ENCODE measurements around the gene PAIP2B.
"Not testable (repeated sequence)": the region's sequence is repeated elsewhere in the genome, so short reads cannot be mapped to it uniquely, and the experiment has no call there.

Gene PAIP2B

DNA sequence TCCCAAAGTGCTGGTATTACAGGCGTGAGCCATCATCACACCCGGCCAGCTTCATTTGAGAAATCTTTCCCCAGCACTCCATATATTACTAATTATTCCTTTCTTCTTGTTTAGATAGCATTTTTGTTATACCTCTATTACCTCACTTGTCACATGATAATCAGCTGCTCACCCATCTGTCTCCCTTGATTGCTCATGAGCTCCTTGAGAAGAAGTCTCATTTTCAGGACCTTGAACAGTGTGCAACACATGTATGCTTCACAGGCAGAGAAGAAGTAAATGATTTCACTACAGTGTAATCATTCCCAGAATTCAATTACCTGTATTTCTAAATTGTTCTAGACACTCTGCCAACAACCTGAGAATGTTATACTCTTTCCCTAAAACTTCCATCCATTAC, 6.2 kb downstream of the PAIP2B start:
- in situ Hi-C loops (cut with MboI; ENCODE audit: low sequenced_read_pairs) = no loop called here

DNA sequence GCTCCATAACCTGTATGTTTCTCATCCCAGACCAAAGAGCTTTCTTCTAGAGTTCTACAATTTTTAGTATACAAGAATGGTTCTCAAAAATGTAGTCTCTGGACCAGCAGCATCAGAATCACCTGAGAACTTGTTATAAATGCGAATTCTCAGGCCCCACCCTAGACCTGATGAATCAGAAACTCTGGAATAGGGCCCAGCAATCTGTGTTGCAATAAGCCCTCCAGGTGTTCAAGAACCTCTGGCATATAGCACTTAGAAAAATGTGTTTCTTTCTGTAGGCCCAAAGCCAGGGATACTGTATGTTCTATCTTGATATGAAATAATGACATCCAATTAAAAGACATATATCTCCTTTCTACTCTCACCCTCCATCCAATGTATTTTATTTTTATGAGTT, 10.4 kb downstream of the PAIP2B start:
- in situ Hi-C loops (cut with MboI; ENCODE audit: low sequenced_read_pairs) = no loop called here

DNA sequence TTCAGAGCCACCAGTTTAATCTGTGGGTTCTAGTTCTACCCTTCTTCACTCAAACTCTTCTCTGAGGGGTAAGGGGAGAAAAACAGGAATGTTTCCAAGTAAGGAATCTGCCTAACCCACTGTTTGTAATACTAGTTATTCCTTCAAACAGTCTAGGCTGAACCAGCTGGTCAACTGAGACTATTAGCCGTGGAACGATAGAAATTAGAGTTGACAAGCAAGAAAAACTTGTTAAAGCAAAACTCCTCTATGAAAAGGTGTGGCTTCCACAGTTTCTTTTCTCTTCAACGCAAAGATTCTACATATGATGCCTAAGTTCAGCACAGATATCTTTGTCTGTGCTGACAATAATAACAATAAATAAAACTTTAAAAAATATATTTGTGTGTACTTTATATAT, 11.5 kb downstream of the PAIP2B start:
- in situ Hi-C loops (cut with MboI; ENCODE audit: low sequenced_read_pairs) = no loop called here

DNA sequence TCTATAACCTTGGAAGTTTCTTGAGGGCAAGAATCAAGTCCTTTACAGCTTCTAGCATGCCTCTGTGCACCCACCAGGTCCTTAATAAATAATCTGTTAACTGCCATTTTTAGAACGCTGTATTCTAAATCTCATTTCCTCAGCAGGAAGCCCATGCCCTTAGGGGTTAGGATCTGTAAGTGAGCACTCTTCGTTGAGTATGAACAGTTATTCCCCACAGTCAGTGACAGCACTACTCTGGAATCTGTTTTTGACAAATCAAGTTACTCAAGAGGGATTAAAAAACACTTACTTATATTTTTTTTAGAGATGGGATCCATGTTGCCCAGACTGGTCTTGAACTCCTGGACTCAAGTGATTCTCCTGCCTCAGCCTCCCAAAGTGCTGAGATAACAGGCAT, 14.6 kb downstream of the PAIP2B start:
- in situ Hi-C loops (cut with MboI; ENCODE audit: low sequenced_read_pairs) = no loop called here

DNA sequence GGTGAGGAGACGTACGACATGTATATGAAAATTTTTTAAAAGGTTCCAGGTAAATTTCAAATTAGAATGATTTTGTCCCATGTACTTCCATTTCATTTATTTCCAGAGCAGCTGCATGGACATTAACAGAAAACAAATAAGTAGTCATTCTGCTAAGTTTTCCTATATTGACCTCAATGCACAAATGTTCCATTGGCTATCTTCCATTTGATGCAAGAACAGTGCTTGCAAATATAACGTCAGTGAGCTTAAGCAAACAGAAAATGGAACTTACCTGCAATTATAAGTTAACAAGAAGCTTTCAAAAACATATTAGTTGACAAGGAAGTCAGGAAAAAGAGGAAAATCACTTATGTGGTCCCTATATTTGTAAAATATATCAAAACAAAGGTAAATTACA, 16.6 kb downstream of the PAIP2B start:
- in situ Hi-C loops (cut with MboI; ENCODE audit: low sequenced_read_pairs) = no loop called here

DNA sequence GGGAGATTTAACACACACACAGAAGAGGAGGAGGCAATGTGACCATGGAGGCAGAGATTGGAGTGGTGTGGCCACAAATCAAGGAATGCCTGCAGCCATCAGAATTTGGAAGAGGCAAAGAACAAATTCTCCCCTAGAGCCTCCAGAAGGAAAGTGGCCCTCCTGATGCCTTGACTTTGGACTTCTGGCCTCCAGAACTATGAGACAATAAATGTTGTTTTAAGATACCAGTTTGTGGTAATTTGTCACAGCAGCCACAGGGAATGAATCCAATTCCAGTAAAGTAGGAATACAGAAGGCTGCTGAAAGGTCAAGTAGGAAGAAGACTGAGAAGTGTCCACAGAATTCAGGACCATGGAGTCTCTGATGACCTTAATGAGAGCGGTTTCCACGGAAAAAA, 18.1 kb downstream of the PAIP2B start:
- in situ Hi-C loops (cut with MboI; ENCODE audit: low sequenced_read_pairs) = no loop called here

DNA sequence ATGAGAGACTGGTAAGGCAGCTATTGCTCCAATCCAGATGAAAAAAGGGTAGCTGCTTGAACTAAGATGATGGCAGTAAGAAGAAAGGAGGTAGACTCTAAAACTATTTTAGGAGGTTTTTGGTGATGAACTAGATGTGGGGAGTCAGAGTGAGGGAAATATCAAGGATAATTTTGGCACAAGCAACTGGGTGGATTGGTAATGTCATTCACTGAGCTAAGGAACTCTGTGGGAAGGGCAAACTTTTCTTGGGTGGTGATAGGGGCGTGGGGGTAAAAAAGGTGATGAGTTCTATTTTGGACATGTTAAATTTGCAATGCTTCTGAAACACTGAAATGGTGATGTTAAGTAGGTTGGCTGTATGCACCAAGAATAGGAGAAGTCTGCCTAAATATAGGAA, 19.3 kb downstream of the PAIP2B start:
- in situ Hi-C loops (cut with MboI; ENCODE audit: low sequenced_read_pairs) = no loop called here

DNA sequence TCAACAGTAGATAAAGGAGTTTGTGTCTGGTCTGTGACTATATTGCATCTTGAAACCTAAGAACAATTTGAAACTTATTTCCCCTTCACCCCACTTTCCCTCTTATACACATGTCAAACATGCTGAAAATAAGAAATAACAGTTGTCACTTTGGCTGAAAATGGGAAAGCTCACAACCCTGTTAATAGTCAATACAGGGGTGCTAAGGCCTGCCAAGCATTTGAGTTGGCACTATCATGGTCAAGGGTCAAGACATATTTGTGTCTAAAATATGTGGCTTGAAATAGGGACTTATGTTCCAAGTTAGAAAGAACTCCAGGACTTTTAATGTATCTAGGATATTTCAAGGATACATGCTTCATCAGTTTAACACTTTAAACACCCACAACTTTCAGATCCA, 20.6 kb downstream of the PAIP2B start:
- in situ Hi-C loops (cut with MboI; ENCODE audit: low sequenced_read_pairs) = no loop called here

DNA sequence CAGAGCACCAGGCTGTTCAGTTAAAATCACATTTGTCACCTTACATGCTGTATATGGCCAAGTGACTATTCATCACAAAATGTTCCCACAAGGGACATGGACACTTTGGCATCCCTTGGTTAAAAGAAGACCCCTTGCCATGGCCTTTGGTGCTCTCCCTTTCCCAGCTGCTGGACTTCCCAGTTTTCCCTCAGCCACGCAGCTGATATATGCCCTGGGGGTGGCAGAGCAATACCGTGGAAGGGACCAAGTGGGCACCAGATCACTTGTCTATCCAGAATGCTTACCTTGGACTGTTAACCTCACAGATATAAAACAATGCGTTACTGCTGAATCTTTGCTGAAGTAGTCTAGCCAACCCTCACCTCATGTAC, 35.3 kb downstream of the PAIP2B start:
- in situ Hi-C loops (cut with MboI; ENCODE audit: low sequenced_read_pairs) = no loop called here

DNA sequence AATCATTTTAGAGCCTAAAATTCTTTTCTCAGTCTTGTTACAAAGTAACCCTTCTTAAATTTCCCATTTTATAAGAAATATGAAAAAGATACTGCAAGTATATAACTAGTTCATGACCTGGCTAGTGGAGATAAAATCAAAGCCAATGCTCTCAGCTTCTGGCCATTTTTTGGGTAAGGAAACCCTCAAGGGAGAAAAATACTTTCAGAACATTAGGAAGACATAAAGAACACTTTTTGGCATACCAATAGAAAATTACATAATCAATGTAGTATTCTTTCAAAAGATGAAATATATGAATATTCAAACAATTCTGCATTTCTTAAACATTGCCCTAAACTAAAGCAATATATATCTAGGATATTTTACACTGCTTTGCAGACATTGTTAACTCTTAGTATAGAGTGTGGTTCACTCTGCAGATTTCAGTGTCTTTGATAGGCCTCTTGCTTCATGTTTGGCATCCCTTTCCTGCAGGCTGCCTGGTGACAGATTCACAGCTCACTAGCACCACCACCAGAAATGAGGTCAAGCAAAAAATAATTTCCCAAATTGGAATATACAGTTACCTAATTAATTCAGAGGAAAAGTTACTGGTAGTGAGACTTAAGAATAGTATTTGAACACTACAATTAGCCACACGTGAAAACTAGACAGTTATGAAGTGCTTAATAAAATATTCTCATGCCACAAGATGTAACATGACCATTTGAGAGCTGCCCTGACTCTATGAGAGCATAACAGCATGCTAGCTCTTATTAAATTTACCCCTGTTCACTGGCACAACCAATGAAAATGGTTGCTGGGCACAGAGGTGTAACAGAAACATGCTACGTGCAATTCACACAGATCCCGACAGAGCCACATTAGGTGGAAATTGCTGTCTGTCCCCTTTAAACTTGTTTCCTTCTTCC, 36.0 kb downstream of the PAIP2B start:
- in situ Hi-C loops (cut with MboI; ENCODE audit: low sequenced_read_pairs) = no loop called here

DNA sequence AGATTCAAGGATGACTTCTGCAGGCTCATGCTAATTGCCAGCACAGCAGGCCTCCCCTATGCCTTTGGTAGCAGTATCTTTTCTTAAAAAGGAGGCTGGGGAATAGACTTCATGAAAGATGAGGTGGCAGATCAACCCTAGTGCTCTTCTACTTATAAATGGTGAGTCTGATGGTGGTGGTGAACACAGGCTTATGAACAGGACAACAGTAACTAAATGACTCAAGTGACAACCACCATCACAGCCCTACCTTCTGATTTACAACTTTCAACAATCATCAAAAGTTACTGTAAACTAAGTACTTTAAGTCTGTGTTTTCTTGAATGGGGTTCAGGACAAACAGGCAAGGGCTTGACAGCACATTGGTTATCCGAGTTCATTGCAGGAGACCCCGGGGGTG, 39.3 kb downstream of the PAIP2B start:
- in situ Hi-C loops (cut with MboI; ENCODE audit: low sequenced_read_pairs) = no loop called here

DNA sequence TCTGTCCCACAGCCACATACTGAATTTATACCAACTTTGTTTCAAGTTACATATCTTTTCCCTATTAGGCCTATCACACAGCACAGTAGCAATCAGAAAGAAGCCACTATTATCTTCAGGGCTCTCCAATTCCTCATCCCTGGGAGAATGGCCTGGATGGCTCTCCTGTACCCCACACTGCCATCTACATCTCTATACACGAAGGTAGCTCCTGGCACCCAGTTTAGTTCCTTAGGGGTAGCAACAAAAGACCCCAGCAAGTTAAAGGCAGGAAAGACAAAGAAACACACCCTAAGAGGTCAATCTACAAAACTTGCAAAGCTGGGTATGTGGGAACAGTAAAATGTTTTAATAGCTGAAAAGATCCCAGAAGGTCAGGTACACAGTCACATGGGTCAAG, 39.9 kb downstream of the PAIP2B start:
- in situ Hi-C loops (cut with MboI; ENCODE audit: low sequenced_read_pairs) = no loop called here

DNA sequence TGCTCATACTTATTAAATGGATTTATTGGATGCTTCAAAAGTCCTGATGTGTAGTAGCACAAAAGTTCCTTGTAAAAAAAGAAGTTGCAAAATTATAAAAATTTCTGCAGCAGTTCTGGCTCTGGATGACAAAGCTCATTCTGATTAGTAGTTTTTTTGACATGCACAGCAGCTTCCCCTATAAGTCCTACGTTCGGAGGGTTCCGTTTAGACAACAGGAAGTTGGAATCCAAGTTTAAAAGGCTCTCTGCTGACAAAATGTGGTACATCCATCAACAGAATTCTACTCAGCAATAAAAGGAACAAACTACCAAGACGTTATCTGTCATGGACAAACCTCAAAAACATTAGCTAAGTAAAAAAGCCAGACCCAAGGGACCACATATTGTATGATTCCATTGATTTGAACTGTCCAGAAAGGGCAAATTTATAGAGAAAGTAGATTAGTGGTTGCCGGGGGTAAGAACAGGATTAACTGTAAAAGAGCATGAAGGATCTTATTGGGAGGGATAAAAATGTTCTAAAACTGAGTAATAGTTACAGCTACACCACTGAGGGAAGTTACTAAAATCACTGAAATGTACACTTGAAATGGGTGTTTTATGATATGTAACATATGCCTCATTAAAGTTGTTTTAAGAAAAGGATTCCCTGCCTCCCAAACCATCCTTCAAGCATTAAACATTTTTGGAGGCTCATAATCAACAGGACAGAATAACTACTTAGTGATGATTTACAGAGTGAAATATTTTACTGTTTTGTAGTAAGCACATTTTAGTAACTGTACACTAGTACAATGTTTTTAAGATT, 43.4 kb downstream of the PAIP2B start:
- in situ Hi-C loops (cut with MboI; ENCODE audit: low sequenced_read_pairs) = not testable (repeated sequence)

DNA sequence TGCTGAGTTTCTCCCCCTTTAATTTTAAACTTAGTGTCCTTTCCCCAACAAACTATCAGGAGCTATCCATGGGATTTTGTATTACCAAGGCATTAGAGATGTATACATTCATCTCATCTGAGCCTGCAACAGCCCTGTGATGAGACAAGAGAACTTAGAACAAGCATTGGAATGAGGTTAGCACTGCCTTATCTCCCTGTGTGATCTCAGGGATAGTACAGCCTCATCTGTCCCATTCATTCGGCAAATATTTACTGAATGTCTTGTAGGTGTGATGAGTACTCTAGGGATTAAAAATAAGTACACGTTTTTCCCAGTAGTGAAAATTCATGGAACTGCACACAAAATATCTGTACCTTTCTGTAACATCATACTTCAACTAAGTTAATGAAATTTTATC, 45.6 kb downstream of the PAIP2B start:
- in situ Hi-C loops (cut with MboI; ENCODE audit: low sequenced_read_pairs) = no loop called here

DNA sequence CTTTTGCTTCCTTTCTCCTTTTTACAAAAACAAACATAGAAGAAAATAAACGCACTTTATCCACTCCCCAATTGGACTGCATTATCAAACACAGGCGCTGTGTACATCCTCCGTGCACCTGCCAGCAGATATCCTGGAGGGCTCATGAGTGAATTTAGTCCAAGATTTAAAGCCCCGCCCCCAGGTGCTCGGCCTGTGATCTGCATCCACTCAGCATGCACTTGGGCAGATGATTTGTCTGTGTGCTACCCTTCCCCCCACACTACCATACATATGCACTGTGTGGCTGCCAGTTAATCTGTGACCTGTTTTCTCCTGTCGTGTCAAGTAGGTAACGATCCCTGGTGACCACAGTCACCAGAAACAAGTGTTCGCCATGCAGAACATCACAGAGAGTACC, 48.1 kb downstream of the PAIP2B start:
- in situ Hi-C loops (cut with MboI; ENCODE audit: low sequenced_read_pairs) = not testable (repeated sequence)

DNA sequence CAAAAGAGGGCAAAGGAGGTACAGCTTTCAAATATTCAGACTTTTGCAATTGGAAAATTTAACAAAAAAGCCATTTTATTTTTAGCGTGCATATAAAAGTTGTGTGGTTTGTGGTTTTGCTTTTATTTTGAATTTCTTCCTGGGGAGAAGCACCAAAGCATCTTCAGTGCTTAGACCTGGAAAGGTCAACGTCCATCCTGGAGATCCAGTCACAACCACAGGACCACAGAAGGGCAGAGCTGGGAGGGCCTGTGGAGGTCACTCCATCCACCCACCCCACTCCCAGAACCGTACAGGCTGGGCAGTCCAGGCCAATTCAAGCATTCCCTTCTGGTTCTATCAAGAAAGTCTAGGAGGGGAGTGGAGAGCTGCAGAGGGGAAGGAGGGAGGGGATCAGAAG, 52.7 kb downstream of the PAIP2B start:
- in situ Hi-C loops (cut with MboI; ENCODE audit: low sequenced_read_pairs) = no loop called here

DNA sequence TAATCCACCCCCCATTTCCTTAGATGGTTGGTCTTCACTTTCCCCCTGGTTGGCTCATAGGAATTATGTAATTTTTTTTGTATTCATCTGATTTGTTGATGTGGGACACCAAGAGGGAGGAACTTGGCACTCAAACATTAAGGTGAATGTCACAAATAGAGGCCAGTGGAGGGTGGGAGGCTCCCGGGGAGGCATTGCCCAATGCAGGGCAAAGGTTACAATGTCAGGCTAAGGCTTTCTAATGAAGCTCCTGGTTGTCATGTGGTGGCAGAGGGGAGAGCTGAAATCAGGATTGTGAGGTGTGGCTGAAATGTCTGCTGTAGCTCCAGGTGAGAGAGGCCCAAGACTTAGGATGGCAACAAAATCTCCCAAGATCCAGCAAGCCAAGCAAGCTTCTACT, 53.8 kb downstream of the PAIP2B start:
- in situ Hi-C loops (cut with MboI; ENCODE audit: low sequenced_read_pairs) = no loop called here

DNA sequence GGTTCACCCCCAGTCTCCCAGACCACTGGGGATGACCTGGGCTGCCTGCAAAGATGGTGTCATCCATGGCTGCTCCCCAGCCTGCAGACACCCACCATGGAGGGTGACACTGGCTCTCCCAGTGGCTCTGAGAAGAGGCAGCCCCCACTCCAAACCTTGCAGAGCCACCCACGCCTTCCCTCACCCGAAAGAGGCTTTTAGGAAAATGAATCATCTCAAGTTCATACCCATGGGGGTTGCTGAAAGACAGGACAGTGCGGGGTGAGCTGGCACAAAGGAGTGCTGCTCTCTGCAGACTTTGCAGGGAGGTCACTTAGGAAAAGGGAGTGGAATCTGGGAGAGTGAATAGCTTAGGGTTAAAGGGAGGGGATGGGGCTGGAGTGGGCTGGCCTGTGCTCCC, 60.1 kb downstream of the PAIP2B start:
- in situ Hi-C loops (cut with MboI; ENCODE audit: low sequenced_read_pairs) = no loop called here

DNA sequence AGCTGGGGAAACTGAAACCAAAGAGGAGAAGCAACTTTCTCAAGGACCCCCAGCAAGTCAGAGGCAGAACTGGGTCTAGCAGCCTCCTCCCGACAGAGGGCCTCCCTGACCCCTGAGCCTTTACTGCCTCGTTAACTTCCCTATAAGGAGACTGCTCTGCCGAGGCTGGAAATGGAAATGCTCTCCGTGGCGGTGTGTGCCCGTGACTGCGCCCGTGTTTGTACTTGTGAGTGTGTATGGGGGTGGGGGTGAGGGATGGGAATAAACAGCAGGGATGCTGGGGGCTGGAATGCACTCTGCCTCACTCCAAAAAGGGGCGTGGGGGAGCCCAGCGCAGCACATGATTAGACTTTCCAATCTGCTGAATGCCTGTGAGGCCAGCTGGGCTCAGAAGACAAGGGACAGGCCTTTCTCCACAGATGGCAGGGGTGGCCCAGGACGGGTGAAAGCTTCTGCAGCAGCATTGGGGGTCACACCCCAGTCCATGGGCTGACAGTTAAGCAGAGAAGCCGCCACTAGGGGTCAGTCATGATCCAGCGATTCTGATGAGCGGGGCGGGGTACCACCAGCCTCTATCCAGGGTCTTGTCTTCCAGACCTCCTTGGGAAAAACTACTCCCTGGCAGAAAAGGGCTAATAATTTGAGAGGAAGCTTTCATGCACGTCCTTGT, 69.6 kb downstream of the PAIP2B start:
- in situ Hi-C loops (cut with MboI; ENCODE audit: low sequenced_read_pairs) = no loop called here

DNA sequence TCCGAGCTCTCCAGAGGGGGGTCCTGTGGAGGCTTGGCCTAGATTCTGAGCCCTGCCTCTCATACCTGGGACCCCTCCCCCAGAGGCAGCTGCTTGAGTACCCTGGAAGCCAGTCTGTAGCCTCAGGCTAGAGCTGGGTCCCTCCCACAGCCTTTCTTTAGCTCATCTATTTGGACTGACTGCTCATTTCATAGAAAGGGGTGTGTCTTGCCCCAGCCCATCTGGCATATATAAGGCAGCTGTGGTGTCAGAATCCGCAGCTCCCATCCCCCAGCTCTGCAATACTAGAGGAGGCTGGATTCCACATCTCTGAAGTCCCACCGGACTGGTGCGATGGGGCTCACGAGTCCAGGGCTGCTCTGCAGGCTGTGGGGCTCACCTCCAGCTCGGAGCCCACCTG, 70.3 kb downstream of the PAIP2B start:
- in situ Hi-C loops (cut with MboI; ENCODE audit: low sequenced_read_pairs) = no loop called here

DNA sequence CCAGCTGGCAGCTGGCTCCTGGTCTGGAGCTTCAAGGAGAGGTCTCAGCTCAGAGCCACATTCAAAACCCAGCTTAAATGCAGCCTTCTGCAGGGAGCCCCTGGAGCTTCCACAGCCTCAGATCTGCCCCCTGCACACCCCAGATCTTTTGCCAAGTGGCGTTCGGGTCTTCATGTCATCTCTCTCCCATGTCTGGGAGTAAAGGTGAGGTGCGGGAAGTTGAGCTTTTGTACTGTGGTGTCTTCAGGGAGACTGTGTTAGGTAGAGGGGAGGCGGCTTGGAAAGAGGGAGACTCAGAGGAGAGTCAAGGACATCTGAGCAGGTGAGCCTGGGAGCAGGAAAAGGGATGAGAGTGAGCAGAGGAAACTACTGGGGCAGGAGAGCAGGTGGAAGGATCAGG, 71.1 kb downstream of the PAIP2B start:
- in situ Hi-C loops (cut with MboI; ENCODE audit: low sequenced_read_pairs) = no loop called here

DNA sequence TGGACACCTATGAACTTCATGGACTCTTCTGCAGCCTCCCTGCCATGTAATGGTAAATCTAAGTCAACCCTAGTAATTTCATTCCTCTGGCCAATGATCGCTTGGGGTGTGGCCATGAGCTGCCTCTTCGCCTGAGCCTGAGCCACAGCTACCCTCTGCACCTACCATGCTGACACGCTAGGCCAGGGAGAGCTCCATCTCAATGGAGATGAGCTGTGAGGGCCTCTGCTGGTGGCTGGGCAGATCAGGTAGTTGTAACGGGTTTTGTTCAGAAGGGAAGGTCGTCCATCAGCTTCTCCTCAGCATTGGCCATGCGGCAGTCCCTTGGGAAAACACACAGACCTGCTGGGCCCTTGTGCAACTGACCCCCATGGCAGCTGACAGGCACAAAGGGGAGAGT, 72.1 kb downstream of the PAIP2B start:
- in situ Hi-C loops (cut with MboI; ENCODE audit: low sequenced_read_pairs) = no loop called here
